K562 (cell line): ENCODE data around the gene NRSN2. TPM values are rescaled to one million over a fixed set of nuclear protein-coding genes. Genes with fewer than 3 reads are reported as not detected.
A peak's percentile ranks its signal among the peaks of the same experiment; 100 is the strongest.

Experiments used
- ARID1B ChIP-seq: fragments of 450-650 bp; IDR thresholded peaks from 2 replicates; pipeline ENCODE4 v1.6.1; 2016; ENCODE audit warnings: antibody characterized with exemption, mild to moderate bottlenecking, inconsistent platforms
- DPF2 ChIP-seq: fragments of 450-650 bp; IDR thresholded peaks from 2 replicates; pipeline ENCODE4 v1.6.1; 2016
- EGR1 ChIP-seq: fragments of 450-650 bp; conservative IDR thresholded peaks from 2 replicates; pipeline ENCODE4 v1.6.1; 2017; ENCODE audit warnings: mild to moderate bottlenecking
- ETS1 ChIP-seq: conservative IDR thresholded peaks from 2 replicates; pipeline ENCODE4 v1.6.1; 2011; ENCODE audit warnings: low read depth, mild to moderate bottlenecking, low read length; ENCODE audit not compliant: control insufficient read depth
- HSF4 ChIP-seq: fragments of 250-450 bp; sonication (Bioruptor Pico); IDR thresholded peaks from 2 replicates; pipeline ENCODE4 v2.1.2; 2022; ENCODE audit warnings: mild to moderate bottlenecking, moderate library complexity, borderline replicate concordance
- IFI16 ChIP-seq: fragments of 250-450 bp; sonication (Bioruptor Pico); IDR thresholded peaks from 2 replicates; pipeline ENCODE4 v2.1.2; 2022; ENCODE audit warnings: mild to moderate bottlenecking, inconsistent platforms
- IRF2 ChIP-seq: sonication (generic); formaldehyde crosslinking; IDR thresholded peaks from 2 replicates; pipeline ENCODE4 v1.8.1; 2022; ENCODE audit warnings: mild to moderate bottlenecking, missing genetic modification reagents
- MTA2 ChIP-seq: fragments of 450-650 bp; IDR thresholded peaks from 2 replicates; pipeline ENCODE4 v1.6.1; 2016; ENCODE audit warnings: low read depth
- MTA3 ChIP-seq: fragments of 450-650 bp; formaldehyde crosslinking; IDR thresholded peaks from 2 replicates; pipeline ENCODE4 v1.6.1; 2017; ENCODE audit warnings: mild to moderate bottlenecking, borderline replicate concordance
- NR4A1 ChIP-seq, 2 experiments: fragments of 250-450 bp in 1 of 2; fragments of 450-650 bp in 1 of 2; sonication (Bioruptor Pico) in 1 of 2; IDR thresholded peaks; 2 replicates each; pipeline versions ENCODE4 v1.4.0 to v1.6.1; 2016 to 2020; ENCODE audit warnings: mild to moderate bottlenecking in 2 of 2, missing compliant biosample characterization in 1 of 2, missing genetic modification characterization in 1 of 2, moderate library complexity in 1 of 2
- PYGO2 ChIP-seq: fragments of 450-650 bp; IDR thresholded peaks from 2 replicates; pipeline ENCODE4 v1.6.1; 2016; ENCODE audit warnings: mild to moderate bottlenecking, missing genetic modification characterization, moderate library complexity, missing compliant biosample characterization
- REST ChIP-seq, 2 experiments: fragments of 450-650 bp; formaldehyde crosslinking in 1 of 2; IDR thresholded peaks; 2 replicates each; pipeline versions ENCODE4 v1.4.0 to v1.6.1; 2014 to 2020; ENCODE audit warnings: mild to moderate bottlenecking in 2 of 2, borderline replicate concordance in 1 of 2, low read depth in 1 of 2
- SMAD4 ChIP-seq: fragments of 250-450 bp; sonication (Bioruptor Pico); conservative IDR thresholded peaks from 2 replicates; pipeline ENCODE4 v1.8.0; 2021; ENCODE audit warnings: inconsistent platforms, mild to moderate bottlenecking, moderate library complexity
- ZNF398 ChIP-seq: fragments of 250-450 bp; sonication (Bioruptor Pico); IDR thresholded peaks from 2 replicates; pipeline ENCODE4 v1.8.0; 2021; ENCODE audit warnings: moderate library complexity, mild to moderate bottlenecking, inconsistent platforms
- ZNF41 ChIP-seq: fragments of 250-450 bp; sonication (Bioruptor Pico); conservative IDR thresholded peaks from 2 replicates; pipeline ENCODE4 v1.4.0; 2020; ENCODE audit warnings: mild to moderate bottlenecking
- ZNF507 ChIP-seq: conservative IDR thresholded peaks from 2 replicates; pipeline ENCODE4 v1.6.1; 2017; ENCODE audit warnings: missing genetic modification characterization, missing compliant biosample characterization
- polyA plus RNA-seq, 8 experiments: library from polyadenylated mRNA; depleted of rRNA in 4 of 8; stranded (reverse) in 5 of 8; unstranded in 3 of 8; fragments of >200 nt; fragmentation: Nextera tagmentation in 2 of 8; fragmentation: Illumina TruSeq in 1 of 8; extraction: Ambion mirVana in 2 of 8; extraction: Trizol in 1 of 8; gene quantifications; 2 replicates each; pipeline versions ENCODE4 v1.2.1 to v1.2.3, GENCODE V29; 2011 to 2014; ENCODE audit warnings: inconsistent platforms in 1 of 8, missing spikeins in 1 of 8
- total RNA-seq, 7 experiments: library from RNA; depleted of rRNA in 6 of 7; stranded (reverse); fragments of >200 nt in 6 of 7; fragmentation: Illumina TruSeq in 2 of 7; extraction: Trizol in 2 of 7; gene quantifications; 2 replicates each; pipeline versions ENCODE4 v1.2.1 to v1.2.3, GENCODE V29; 2011 to 2021; ENCODE audit warnings: low replicate concordance in 1 of 7

NRSN2 gene
- total and polyA plus RNA-seq, 9 of the 15 experiments (the other 6 are each of a cell fraction or from before 2014, with no cell fraction given) = 7.5 to 29.7 (median 11.1) TPM

- TF ChIP-seq ETS1 = no peak
- no peak for TF ChIP-seq PYGO2 (tag)
- no peak for TF ChIP-seq EGR1
- TF ChIP-seq ARID1B = no peak
- peak; percentile 35; the same call in 1 of the 2 replicates for TF ChIP-seq ZNF41 (CRISPR knock-in tag)
- TF ChIP-seq NR4A1 (CRISPR knock-in tag; IDR thresholded peaks at IDR 0.05) = no peak
- no peak; the same call in 1 of the 2 replicates for TF ChIP-seq NR4A1 (tag; IDR thresholded peaks at IDR 0.05)
- TF ChIP-seq MTA2 = no peak
- peak; percentile 81 for TF ChIP-seq SMAD4
- no peak for TF ChIP-seq IRF2 (CRISPR knock-in tag)
- no peak for TF ChIP-seq ZNF507 (tag)
- TF ChIP-seq REST (IDR thresholded peaks at IDR 0.05; ENCODE audit: borderline replicate concordance) = no peak
- TF ChIP-seq REST (CRISPR knock-in tag; IDR thresholded peaks at IDR 0.05; ENCODE audit: low read depth) = no peak
- no peak for TF ChIP-seq IFI16 (CRISPR knock-in tag)
- TF ChIP-seq MTA3 = no peak
- TF ChIP-seq DPF2 = no peak
- peak; percentile 45; the same call in 1 of the 2 replicates for TF ChIP-seq HSF4 (CRISPR knock-in tag)
- peak; percentile 60 for TF ChIP-seq ZNF398 (CRISPR knock-in tag)
Measured at GRCh38 chr20:366719-367485, 20.0 kb downstream of the NRSN2 start (continued).
